DND-41 (cell line): Measurements from ENCODE around the gene POMT2.
"Not testable (repeated sequence)": the region's sequence is repeated elsewhere in the genome, so short reads cannot be mapped to it uniquely, and the experiment has no call there.

Experiments
- ATAC-seq: fragments of 200-7000 bp; cut with Tn5 transposase; 3 replicates; pipeline ENCODE4 v1.9.1; 2021; ENCODE audit warnings: low read depth; ENCODE audit not compliant: insufficient read depth
- DNase-seq: peaks from one replicate; pipeline ENCODE4 v3.0.0-alpha.2; 2020
- H2AFZ ChIP-seq: 2 replicates; pipeline ENCODE4 v1.6.0; 2012; ENCODE audit warnings: low read depth, low read length
- H3K27ac ChIP-seq: 2 replicates; pipeline ENCODE4 v1.5.1; 2012; ENCODE audit warnings: low read length, inconsistent platforms
- H3K27me3 ChIP-seq: fragments of 200-600 bp; sonication (generic); 2 replicates; pipeline ENCODE4 v1.6.0; 2012; ENCODE audit warnings: low read length, mild to moderate bottlenecking, inconsistent platforms; ENCODE audit not compliant: insufficient read depth, poor library complexity
- H3K36me3 ChIP-seq: 2 replicates; pipeline ENCODE4 v1.5.1; 2012; ENCODE audit warnings: low read length, inconsistent platforms; ENCODE audit not compliant: insufficient read depth
- H3K4me1 ChIP-seq: 2 replicates; pipeline ENCODE4 v1.5.1; 2012; ENCODE audit warnings: mild to moderate bottlenecking, low read length; ENCODE audit not compliant: insufficient read depth
- H3K4me2 ChIP-seq: 2 replicates; pipeline ENCODE4 v1.6.0; 2012; ENCODE audit warnings: mild to moderate bottlenecking, moderate library complexity, low read length, inconsistent platforms; ENCODE audit not compliant: insufficient read depth
- H3K4me3 ChIP-seq, 2 experiments: fragments of 200-600 bp in 1 of 2; shearing (Covaris generic) in 1 of 2; 2 replicates each; pipeline ENCODE4 v1.5.1; 2012 to 2016; ENCODE audit warnings: inconsistent platforms in 2 of 2, low read length in 2 of 2, mild to moderate bottlenecking in 2 of 2, low read depth in 1 of 2, moderate library complexity in 1 of 2
- H3K79me2 ChIP-seq: 2 replicates; pipeline ENCODE4 v1.6.0; 2012; ENCODE audit warnings: low read length, inconsistent platforms; ENCODE audit not compliant: insufficient read depth
- H3K9ac ChIP-seq: 2 replicates; pipeline ENCODE4 v1.6.0; 2012; ENCODE audit warnings: low read depth, mild to moderate bottlenecking, inconsistent platforms, low read length, moderate library complexity
- H3K9me3 ChIP-seq: 2 replicates; pipeline ENCODE4 v1.5.1; 2012; ENCODE audit warnings: low read length, moderate library complexity, mild to moderate bottlenecking, inconsistent platforms; ENCODE audit not compliant: insufficient read depth, severe bottlenecking
- H4K20me1 ChIP-seq: 2 replicates; pipeline ENCODE4 v1.6.0; 2012; ENCODE audit warnings: low read length; ENCODE audit not compliant: insufficient read depth
- EZH2 ChIP-seq: IDR thresholded peaks from 3 replicates; pipeline ENCODE4 v1.6.1; 2012; ENCODE audit warnings: borderline replicate concordance, low read depth, mild to moderate bottlenecking, moderate library complexity, low read length, inconsistent platforms; ENCODE audit not compliant: severe bottlenecking
- TF ChIP-seq, protein P1 (sequence below): IDR thresholded peaks from 2 replicates; pipeline ENCODE4 v1.5.1; 2012; ENCODE audit warnings: borderline replicate concordance, low read length, moderate library complexity, mild to moderate bottlenecking; ENCODE audit not compliant: poor library complexity, severe bottlenecking; ENCODE audit errors: extremely low read depth

Gene POMT2

DNA sequence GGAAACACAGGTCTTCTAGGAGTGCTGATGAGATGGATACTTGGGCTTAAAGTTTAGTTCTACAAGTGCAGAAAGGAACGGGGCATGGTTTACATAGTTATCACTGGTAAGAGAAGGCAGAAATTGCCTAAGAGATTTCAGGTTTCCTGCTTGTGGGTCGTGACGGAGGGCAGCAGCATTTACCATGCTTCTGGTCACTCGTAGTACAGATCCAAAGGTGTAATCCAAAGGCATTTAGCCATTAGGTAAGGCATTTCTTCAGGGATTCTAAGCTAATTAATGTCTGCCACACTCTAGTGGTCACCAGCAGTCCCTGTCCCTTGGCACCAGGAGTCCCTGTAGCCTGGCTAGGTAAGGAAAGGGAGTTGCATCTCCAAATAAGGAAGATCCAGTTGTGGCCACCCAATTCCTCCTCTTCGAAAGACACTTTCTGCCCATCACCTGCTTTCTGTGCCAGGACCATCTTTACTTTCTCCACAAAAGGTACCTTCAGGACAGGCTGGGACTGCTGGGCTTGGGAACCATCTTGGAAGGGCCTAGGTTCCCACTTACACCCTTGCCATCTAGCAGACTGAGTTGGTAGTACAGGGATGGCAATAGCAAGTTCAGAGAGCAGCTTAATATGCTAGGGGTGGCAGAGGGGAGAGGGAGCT lies 1.7 kb upstream of the POMT2 start:
- Histone ChIP-seq H3K4me2 (peak overlapping the region; percentile 84), H3K9me3 (no peaks in the 10 kb centered on the region), H4K20me1 (0 out of 2 replicates have a peak, but pooled peaks cover 5% of the 10 kb centered on the region), H3K27me3 (no peaks in the 10 kb centered on the region), H3K4me1 (peaks cover 25% of the 10 kb centered on the region), H3K27ac (peak overlapping the region; percentile 84), H3K4me3 (peak overlapping the region; percentile 77 to 93; a peak in 3 of 4 replicates), H2AFZ (peak overlapping the region; percentile 87), H3K9ac (peak overlapping the region; percentile 73), H3K79me2 (peaks cover 19% of the 10 kb centered on the region), H3K36me3 (no peaks in the 10 kb centered on the region)
- ATAC-seq (no peak), DNase-seq (no peak)
- TF ChIP-seq, protein P1, sequence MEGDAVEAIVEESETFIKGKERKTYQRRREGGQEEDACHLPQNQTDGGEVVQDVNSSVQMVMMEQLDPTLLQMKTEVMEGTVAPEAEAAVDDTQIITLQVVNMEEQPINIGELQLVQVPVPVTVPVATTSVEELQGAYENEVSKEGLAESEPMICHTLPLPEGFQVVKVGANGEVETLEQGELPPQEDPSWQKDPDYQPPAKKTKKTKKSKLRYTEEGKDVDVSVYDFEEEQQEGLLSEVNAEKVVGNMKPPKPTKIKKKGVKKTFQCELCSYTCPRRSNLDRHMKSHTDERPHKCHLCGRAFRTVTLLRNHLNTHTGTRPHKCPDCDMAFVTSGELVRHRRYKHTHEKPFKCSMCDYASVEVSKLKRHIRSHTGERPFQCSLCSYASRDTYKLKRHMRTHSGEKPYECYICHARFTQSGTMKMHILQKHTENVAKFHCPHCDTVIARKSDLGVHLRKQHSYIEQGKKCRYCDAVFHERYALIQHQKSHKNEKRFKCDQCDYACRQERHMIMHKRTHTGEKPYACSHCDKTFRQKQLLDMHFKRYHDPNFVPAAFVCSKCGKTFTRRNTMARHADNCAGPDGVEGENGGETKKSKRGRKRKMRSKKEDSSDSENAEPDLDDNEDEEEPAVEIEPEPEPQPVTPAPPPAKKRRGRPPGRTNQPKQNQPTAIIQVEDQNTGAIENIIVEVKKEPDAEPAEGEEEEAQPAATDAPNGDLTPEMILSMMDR: no peak
- no peak for TF ChIP-seq EZH2

DNA sequence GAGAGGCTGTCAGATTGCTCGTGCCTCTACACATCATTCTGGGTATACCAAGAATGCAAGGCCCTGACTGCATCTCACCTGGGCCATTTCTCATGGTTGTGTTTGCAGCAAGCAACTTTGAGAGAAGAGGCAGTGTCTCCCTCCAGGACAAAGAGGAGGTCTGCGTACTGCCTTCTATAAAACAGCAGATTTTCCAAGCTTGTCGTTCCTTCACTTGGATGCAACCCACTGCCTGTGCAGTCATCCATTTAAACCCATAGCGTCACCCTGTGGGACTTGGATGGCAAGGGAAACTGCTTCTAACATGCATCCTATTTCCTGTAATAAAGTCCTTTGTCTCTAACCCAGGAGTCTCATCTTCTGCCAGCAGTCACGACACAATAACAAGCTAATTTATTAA lies 1.3 kb downstream of the POMT2 start:
- Histone ChIP-seq H3K27me3 (no peaks in the 10 kb centered on the region), H3K79me2 (peaks cover 27% of the 10 kb centered on the region), H3K36me3 (no peaks in the 10 kb centered on the region), H3K9ac (peak overlapping the region; percentile 0; the same call in 1 of the 2 replicates), H2AFZ (no peak overlapping the region), H3K4me3 (peak overlapping the region in 1 of 2 experiments; percentile 93; a peak in 1 of 4 replicates), H3K4me1 (peaks cover 25% of the 10 kb centered on the region), H3K4me2 (peak overlapping the region; percentile 84), H4K20me1 (peaks cover 11% of the 10 kb centered on the region; the same call in 1 of the 2 replicates), H3K27ac (no peak overlapping the region), H3K9me3 (no peaks in the 10 kb centered on the region)
- TF ChIP-seq, protein P1: no peak
- no peak for TF ChIP-seq EZH2
- ATAC-seq (no peak), DNase-seq (no peak)

DNA sequence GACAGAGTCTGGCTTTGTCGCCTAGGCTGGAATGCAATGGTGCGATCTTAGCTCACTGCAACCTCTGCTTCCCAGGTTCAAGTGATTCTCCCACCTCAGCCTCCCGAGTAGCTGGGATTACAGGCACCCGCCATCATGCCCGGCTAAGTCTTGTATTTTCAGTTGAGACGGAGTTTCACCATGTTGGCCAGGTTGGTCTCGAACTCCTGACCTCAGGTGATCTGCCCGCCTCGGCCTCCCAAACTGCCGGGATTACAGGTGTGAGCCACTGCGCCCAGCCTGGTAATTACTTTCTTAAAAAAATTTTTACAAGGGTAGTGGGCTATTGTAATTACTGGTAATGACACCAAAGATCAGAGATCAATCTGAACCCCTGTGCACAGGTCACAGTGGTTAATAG lies 1.9 kb downstream of the POMT2 start:
- Histone ChIP-seq H3K79me2 (peaks cover 27% of the 10 kb centered on the region), H3K4me2 (peak overlapping the region; percentile 84; the same call in 1 of the 2 replicates), H4K20me1 (peaks cover 11% of the 10 kb centered on the region; the same call in 1 of the 2 replicates), H3K4me1 (peaks cover 25% of the 10 kb centered on the region)
- not testable (repeated sequence) for ATAC-seq, H3K9me3 ChIP-seq, H3K4me3 ChIP-seq, H3K27ac ChIP-seq, DNase-seq, H3K9ac ChIP-seq, H3K27me3 ChIP-seq, H3K36me3 ChIP-seq, H2AFZ ChIP-seq

DNA sequence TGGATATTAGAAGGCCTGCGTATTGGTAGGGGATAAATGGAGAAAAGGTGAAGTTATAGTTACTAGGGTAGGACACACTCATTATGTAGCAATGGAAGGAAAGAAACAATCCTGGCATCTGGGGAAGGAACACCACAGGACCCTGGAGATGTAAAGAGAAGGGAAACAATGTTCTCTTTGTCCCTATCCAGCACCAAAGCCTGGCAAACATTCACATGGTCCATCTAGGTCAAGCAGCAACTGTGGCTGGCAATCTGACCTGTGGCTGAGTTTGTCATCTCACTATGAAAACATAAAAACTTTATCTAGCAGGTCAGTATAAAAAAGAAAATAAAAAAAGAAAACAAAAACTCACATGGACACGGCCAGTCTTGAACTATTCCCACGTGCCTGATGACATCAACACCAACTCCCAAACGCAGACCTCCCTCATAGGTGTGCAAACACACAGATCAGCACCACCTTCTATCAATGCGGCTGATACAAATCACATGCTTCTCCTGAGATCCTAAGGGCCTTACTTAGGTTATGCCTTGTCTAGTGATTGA lies 2.6 kb downstream of the POMT2 start:
- peaks cover 25% of the 10 kb centered on the region for H3K4me1 ChIP-seq
- no peak overlapping the region for H3K27ac ChIP-seq
- H3K4me3 ChIP-seq: no peak overlapping the region
- TF ChIP-seq, protein P1: no peak
- no peak for TF ChIP-seq EZH2
- H4K20me1 ChIP-seq: peaks cover 11% of the 10 kb centered on the region; the same call in 1 of the 2 replicates
- DNase-seq: no peak
- no peaks in the 10 kb centered on the region for H3K9me3 ChIP-seq
- ATAC-seq: no peak
- no peak overlapping the region for H3K4me2 ChIP-seq
- no peaks in the 10 kb centered on the region for H3K27me3 ChIP-seq
- H2AFZ ChIP-seq: no peak overlapping the region
- H3K36me3 ChIP-seq: no peaks in the 10 kb centered on the region
- peaks cover 27% of the 10 kb centered on the region for H3K79me2 ChIP-seq
- no peak overlapping the region for H3K9ac ChIP-seq
